GM18861 (cell line): ENCODE measurements around the gene SLC38A6.
A peak's percentile ranks its signal among the peaks of the same experiment; 100 is the strongest.

Experiments used
- ATAC-seq: cut with Tn5 transposase; IDR thresholded peaks from one replicate; pipeline ENCODE4 v1.9.1; 2021; ENCODE audit not compliant: unreplicated experiment

The SLC38A6 gene

GRCh38 chr14:60975551-60975950, 5.5 kb upstream of the SLC38A6 start:
- no peak for ATAC-seq

- ATAC-seq: no peak
These were observed 3.2 kb upstream of the SLC38A6 start for GRCh38 chr14:60977847-60978246.

DNA sequence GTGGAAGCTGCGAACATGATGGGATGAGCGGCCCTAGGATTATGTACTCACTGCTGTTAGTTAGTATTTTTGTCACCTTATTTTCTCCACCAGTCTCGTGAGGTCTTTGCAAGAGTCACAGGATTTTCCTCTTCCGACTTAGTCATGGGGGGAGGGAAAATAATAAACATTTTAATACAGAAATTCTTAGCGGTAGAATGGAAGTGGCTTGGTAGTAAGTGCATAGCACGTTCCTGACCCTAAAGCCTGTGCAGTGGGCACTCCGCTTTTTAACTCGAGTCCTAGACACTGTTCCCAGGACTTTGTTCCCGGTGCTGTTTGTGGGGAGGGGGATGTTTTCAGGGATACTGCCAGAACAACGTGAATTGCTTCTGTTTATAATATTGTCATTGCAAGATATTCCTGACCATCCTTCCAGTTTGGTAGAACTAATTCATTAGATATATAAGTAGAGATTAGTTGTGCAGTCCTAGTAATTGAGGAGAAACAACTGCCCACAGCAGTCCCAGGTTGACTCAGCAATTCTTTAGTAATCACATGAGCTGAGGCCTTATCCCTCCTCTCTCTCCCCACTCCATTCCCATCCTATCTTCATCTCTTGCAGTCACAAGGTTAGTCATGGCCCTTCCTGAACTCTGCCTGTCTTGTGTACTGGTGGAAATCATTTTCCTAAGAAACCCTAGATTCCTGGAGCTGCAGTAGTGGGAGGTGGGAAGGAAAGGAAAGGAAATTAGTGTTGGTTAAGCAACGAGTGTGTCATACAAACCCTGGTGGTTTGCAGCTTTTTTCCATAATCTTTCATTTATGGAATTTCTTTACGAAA, 799 bp downstream of the SLC38A6 start:
- no peak for ATAC-seq

DNA sequence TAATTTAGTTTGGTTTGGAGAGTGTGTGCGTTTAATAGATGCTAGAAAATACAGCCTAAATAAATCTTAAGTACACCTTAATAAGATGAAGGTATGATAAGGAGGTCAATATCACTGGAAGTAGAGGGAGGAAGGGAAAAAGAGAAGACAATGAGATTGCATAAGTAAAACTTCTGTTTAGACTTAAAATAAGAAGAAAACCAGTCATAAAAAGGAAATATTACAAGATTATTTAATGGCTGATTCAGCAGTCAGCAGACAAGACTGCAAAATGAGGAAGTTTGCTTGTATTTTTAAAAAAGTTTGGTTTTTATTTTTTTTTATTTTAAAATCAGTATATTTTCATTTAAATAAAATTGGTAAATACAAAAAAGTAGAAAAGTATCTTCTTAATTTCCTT, 3.2 kb downstream of the SLC38A6 start:
- ATAC-seq: no peak

- ATAC-seq: no peak
These were observed 5.5 kb downstream of the SLC38A6 start for GRCh38 chr14:60986500-60986899.

DNA sequence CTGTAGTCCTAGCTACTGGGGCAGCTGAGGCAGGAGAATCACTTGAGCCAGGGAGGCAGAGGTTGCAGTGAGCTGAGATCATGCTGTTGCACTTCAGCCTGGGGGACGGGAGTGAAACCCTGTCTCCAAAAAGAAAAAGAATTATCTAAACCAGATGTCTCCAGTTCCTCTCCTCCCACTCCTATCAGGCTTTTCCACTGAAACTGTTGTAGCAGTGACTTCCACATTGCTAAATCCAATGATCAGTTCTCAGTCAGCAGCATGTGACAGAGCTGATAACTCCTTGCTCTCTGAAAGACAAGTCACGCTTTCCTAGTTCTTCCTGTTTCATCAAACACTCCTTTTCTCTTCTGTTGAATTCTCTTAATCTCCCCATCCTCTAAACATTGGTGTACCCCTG, 8.6 kb downstream of the SLC38A6 start:
- ATAC-seq: no peak

DNA sequence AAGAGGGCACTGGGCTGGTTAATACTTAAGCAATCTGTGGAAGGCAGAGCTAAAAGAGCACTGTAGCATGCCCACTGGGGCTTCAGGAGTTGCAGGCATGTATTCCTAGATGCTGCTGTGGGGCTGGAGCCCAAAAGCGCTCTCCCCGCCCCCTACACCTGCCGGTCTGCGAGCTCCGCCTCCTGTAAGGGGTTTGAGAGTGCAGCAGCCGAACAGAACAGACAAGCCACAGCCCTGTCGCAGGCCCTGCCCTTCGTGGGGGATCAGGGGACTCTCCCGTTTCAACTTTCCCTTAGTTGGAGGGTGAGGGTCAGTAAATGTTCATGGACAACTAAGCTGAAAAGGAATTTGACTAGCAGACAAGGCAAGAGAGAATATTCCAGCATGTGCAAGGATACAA, 17.6 kb downstream of the SLC38A6 start:
- no peak for ATAC-seq

- ATAC-seq: no peak
These were observed 18.5 kb downstream of the SLC38A6 start for GRCh38 chr14:60999536-60999935.

DNA sequence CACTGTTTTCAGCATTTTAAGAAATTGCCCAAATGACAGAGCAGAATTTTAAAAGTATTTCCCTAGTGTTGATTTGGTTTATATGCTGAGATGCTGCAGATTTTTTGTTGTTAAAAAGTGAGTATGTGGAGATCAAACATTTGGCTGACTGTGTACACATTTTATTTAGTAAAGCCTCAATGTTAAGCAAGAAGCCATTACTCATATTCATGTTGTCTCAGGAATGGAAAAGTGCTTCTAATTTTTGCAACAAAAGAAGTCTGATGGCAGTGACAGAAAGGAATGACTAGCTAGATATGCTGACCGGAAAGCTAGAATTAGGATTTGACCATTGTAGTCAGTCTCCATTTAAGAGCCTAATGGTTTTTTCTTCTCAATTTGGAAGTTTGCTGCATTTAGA, 22.5 kb downstream of the SLC38A6 start:
- ATAC-seq: no peak

DNA sequence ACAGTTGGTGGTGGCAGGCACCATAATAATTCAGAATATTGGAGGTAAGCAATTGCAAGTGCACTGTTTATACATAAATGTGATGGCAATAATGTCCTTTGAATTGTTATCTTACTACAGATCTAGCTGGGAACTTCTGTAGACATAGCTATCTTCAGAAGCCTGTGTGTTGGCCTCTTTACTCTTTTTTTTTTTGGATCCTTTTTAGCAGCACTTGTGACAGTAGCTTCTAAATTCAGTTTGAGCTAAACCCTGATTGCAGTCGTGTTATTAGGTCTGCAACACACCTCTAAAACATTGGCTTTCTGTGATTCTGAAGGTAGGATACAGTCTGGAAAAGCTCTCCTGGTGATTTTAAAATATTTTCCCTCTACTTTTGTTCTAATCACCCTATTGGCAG, 38.5 kb downstream of the SLC38A6 start:
- no peak for ATAC-seq

- peak; percentile 80 for ATAC-seq
These were observed 44.5 kb downstream of the SLC38A6 start for GRCh38 chr14:61025251-61026223.

- ATAC-seq: no peak
These were observed 45.5 kb downstream of the SLC38A6 start for GRCh38 chr14:61026526-61026925.

GRCh38 chr14:61031026-61031425, 50.0 kb downstream of the SLC38A6 start:
- ATAC-seq: no peak

DNA sequence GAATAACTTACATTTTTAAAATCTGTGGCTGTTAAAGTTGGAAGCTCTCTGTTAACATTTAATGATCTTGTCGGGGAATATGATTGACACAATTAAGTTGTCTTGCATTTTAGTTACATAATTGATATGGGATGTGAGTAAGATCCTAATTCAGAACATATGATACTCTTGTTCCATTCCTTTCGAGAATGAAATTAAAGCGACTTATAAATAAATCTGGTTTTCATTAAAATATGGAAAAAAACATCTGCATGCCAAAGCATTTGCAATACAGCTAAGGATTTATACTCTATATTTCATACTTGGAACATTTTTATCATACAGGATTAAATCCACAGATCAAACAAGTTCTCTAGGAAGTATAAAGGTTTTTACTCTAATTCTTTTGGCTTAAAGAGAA, 52.0 kb downstream of the SLC38A6 start:
- ATAC-seq: no peak

DNA sequence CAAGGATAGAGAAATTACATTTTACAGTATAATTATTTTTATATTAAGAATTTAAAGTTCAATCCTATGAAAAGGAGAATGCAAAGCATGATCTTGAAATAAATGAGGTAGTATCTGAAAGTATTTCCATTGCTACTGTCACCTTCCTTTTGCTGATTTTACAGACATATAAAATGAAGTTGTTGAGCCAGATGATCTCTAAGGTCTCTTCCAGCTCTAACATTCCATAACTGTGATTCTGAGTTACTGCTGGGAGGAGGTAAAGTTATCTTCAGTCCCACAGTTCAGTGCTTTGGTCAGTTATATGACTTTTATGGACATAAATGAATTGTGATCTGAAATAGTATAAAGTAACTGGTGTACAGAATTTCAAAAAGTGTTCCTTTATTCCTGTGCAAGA, 52.8 kb downstream of the SLC38A6 start:
- no peak for ATAC-seq

DNA sequence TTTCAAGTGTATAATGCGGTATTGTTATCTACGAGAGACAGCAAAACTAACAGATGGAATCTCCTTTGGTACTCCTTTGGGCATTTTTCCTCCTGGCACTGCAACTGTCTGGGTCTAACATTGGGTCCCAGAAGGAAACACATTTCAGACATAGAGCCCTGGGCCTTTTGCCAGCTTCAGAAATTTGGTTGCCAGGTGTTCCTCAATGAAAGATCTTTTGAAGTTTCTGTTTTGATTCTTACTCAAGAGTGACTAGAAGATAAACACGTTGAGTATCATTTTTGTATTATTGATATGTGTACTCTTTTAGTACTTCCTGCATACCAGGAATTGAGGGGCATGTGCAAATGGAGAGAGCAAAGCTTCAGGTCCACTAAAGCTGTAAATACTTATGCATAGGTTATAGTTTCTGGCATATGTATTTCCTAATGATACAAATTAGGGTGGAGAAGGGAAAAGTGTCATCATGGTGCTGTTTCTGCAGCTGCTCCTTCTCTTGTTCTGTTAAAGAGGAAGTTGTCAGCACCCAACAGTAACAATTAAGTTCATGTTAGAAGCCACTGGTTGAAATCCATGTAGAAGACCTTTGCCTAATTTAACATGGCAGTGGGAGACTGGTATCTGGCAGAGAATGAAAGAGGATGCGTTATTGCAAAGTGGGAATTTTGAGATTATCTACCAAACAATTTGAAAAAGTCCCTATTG, 53.5 kb downstream of the SLC38A6 start:
- ATAC-seq: peak; percentile 76

GRCh38 chr14:61037215-61037614, 56.2 kb downstream of the SLC38A6 start:
- ATAC-seq: no peak

- ATAC-seq: no peak
These were observed 60.7 kb downstream of the SLC38A6 start for GRCh38 chr14:61041704-61042103.

DNA sequence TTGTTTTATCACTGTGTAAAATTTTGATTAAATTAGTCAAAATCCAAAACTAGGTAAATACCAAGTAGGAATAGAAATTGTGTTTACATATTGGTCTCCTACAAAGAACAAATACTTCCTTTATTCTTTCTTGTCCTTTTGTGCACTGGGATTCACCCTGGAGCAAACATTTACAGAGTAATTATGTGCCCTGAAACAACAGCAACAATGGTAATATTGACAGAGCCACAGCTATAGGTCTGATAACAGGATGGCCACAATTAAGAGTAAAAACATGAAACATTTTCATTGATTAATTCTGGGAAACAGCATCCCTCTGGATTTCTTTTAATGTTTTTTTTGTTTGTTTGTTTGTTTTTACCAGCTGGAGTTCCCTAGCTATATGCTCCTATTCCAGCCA, 61.2 kb downstream of the SLC38A6 start:
- ATAC-seq: no peak

GRCh38 chr14:61043506-61043905, 62.5 kb downstream of the SLC38A6 start:
- ATAC-seq: no peak

DNA sequence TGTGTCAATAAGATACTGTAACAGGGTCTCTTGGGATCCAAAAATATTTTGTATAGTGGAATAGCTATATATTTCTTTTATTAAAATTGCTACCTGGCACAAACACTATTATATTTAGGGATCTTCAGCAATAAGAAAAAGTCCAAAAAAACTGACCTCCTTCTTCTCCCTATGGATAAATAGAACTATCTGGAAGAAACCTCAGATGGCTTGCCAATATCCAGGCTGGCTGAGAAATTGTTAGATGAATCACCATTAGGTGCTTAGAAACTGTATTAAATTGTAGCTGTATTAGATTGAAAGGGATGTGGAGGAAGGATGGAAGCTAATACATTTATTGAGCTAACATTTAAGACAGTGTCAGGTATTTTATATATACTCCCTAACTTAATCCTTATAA, 66.0 kb downstream of the SLC38A6 start:
- ATAC-seq: no peak
